Left renal pelvis (tissue), 4 donors: ENCODE measurements around the gene MOSMO. TPM values are rescaled to one million over a fixed set of nuclear protein-coding genes. Genes with fewer than 3 reads are reported as not detected.
"Not testable (repeated sequence)": the region's sequence is repeated elsewhere in the genome, so short reads cannot be mapped to it uniquely, and the experiment has no call there.

Experiments used
- DNase-seq, 4 donors: peaks; one replicate each; pipeline ENCODE4 v3.0.0-alpha.2; 2013; ENCODE audit warnings: low read depth in 4 of 4, low spot score in 3 of 4
- polyA plus RNA-seq, 4 donors: library from polyadenylated mRNA; unstranded; fragments of 120-200 nt; gene quantifications; one replicate each; pipeline ENCODE4 v1.2.1, GENCODE V29; 2013; ENCODE audit not compliant: insufficient read length in 4 of 4

MOSMO gene
- polyA plus RNA-seq, 4 donors: 21.7 to 28.0 (median 25.0) TPM

- no peak for DNase-seq
Observed at GRCh38 chr16:22089910-22090309, 82.0 kb downstream of the MOSMO start.

- DNase-seq: no peak
Observed at GRCh38 chr16:22091721-22092120, 83.8 kb downstream of the MOSMO start.

GRCh38 chr16:22092143-22092933 lies 84.4 kb downstream of the MOSMO start, which contains the start of gene VWA3A:
VWA3A (plus strand) TSS chr16:22092541; CDS start chr16:22092638, 97 bp downstream.
- DNase-seq: peak in 3 of 4 donors; percentile 31 to 59 (median 48)

GRCh38 chr16:22093331-22093730 lies 85.4 kb downstream of the MOSMO start:
- no peak for DNase-seq

GRCh38 chr16:22093996-22094395 lies 86.1 kb downstream of the MOSMO start:
- DNase-seq: no peak

- DNase-seq: peak in 3 of 4 donors; percentile 10 to 24 (median 22)
Observed at GRCh38 chr16:22098405-22099255, 90.7 kb downstream of the MOSMO start.

GRCh38 chr16:22099256-22099975 lies 91.5 kb downstream of the MOSMO start:
- no peak for DNase-seq

- DNase-seq: no peak
Observed at GRCh38 chr16:22103441-22103840, 95.5 kb downstream of the MOSMO start.

- DNase-seq: no peak
Observed at GRCh38 chr16:22109258-22109898, 101.5 kb downstream of the MOSMO start.

GRCh38 chr16:22111629-22112028 lies 103.7 kb downstream of the MOSMO start:
- not testable (repeated sequence) for DNase-seq

- DNase-seq: no peak
Observed at GRCh38 chr16:22116095-22116700, 108.3 kb downstream of the MOSMO start.

GRCh38 chr16:22117609-22118008 lies 109.7 kb downstream of the MOSMO start:
- no peak for DNase-seq

- DNase-seq: no peak
Observed at GRCh38 chr16:22120440-22120839, 112.5 kb downstream of the MOSMO start.

GRCh38 chr16:22122239-22122638 lies 114.3 kb downstream of the MOSMO start:
- DNase-seq: no peak

- DNase-seq: no peak
Observed at GRCh38 chr16:22123146-22123545, 115.2 kb downstream of the MOSMO start.

GRCh38 chr16:22123759-22124490 lies 116.0 kb downstream of the MOSMO start:
- no peak for DNase-seq

GRCh38 chr16:22124583-22125284 lies 116.8 kb downstream of the MOSMO start:
- no peak for DNase-seq

GRCh38 chr16:22126037-22126558 lies 118.2 kb downstream of the MOSMO start:
- DNase-seq: no peak
